K562 (cell line): ENCODE data around the gene STOX2.

ENCODE experiments used
- CHD4 ChIP-seq: fragments of 200-600 bp; sonication (generic); IDR thresholded peaks from 3 replicates; pipeline ENCODE4 v1.6.1; 2012; ENCODE audit warnings: low read depth, mild to moderate bottlenecking, mixed read lengths, low read length, inconsistent platforms; ENCODE audit not compliant: insufficient read depth, insufficient replicate concordance, poor library complexity, severe bottlenecking
- FOSL1 ChIP-seq: fragments of 200-800 bp; sonication (Bioruptor generic); conservative IDR thresholded peaks from 2 replicates; pipeline ENCODE4 v1.6.1; 2016; ENCODE audit warnings: missing genetic modification characterization, missing compliant biosample characterization
- MTA1 ChIP-seq: fragments of 450-650 bp; IDR thresholded peaks from 2 replicates; pipeline ENCODE4 v1.6.1; 2017; ENCODE audit warnings: borderline replicate concordance

DNA sequence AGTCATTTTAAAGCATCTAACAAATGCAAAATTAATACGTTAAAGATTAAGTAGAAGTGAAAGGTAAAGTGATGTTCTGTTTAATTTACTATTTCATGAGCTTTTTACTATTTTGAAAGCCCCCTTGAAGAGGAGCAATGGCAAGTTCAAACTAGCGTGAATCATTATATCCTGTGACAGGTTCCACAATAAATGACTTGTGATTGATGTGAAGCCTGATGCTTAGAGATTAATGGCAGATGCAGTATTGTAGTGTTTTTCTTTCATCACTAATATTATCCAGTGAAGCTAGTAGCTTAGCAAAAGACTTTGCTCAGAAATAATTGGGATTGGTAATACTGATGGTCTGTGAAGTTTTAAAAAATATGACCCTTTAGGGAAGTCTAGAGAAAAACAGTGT, 57.3 kb downstream of the STOX2 start:
- TF ChIP-seq CHD4 (no peak), MTA1 (no peak), FOSL1 (tag) (no peak)
